ENCODE data around the gene ADCK2. TPM values are rescaled to one million over a fixed set of nuclear protein-coding genes. Genes with fewer than 3 reads are reported as not detected.
"Not testable (repeated sequence)": the region's sequence is repeated elsewhere in the genome, so short reads cannot be mapped to it uniquely, and the experiment has no call there.

Gene ADCK2
- total RNA-seq, 4 donors from 2014 or later, result 19.7 to 27.2 (median 23.3) TPM

- TF ChIP-seq CTCF (IDR thresholded peaks at IDR 0.05 in 4 of 5, conservative IDR thresholded peaks at IDR 0.05 in 1 of 5) (no peak), POLR2A (IDR thresholded peaks at IDR 0.05) (no peak)
- H3K27me3 ChIP-seq, result peaks cover 18 to 43% (median 25%) of the 10 kb centered on the region in 3 donors
- peak overlapping the region; percentile 39 to 83 (median 78) for H3K27ac ChIP-seq
- intact Hi-C loops (cut with DNase I; ENCODE audit: low total_unique reads), result loop anchor here (5.0 kb wide), 1 partner anchor 98 kb away; no protein-coding TSS in a partner anchor
- in situ Hi-C loops (cut with MboI; ENCODE audit: low sequenced_read_pairs in 4 of 4), result no loop called here
- peak overlapping the region; percentile 45 to 66 (median 59) for H3K4me3 ChIP-seq
- no peaks in the 10 kb centered on the region for H3K9me3 ChIP-seq
- ATAC-seq (peak; percentile 25 to 34), DNase-seq (no peak)
- H3K36me3 ChIP-seq, result no peaks in the 10 kb centered on the region
- peaks cover 12 to 13% of the 10 kb centered on the region in 2 donors for H3K4me1 ChIP-seq
Observed at GRCh38 chr7:140640060-140640637, 32.6 kb upstream of the ADCK2 start.

- intact Hi-C loops (cut with DNase I; ENCODE audit: low total_unique reads), result loop anchor here (5.0 kb wide), 1 partner anchor 99 kb away; no protein-coding TSS in a partner anchor
- DNase-seq, result peak; percentile 28 to 34
- in situ Hi-C loops (cut with MboI; ENCODE audit: low sequenced_read_pairs in 4 of 4), result no loop called here
- Histone ChIP-seq H3K4me1 (peaks cover 9 to 12% of the 10 kb centered on the region in 2 donors), H3K27me3 (peaks cover 18 to 43% (median 25%) of the 10 kb centered on the region in 3 donors), H3K27ac (peak within 1 kb of the TSS; percentile 82 to 83 (median 83)), H3K4me3 (peak within 1 kb of the TSS; percentile 60 to 66 (median 63)), H3K9me3 (no peaks in the 10 kb centered on the region), H3K36me3 (no peaks in the 10 kb centered on the region)
- peak; percentile 28 to 49 for ATAC-seq
- no peak for TF ChIP-seq POLR2A (IDR thresholded peaks at IDR 0.05)
Observed at GRCh38 chr7:140640727-140641523, 31.8 kb upstream of the ADCK2 start, which contains the start of gene DENND2A. Gene DENND2A, minus strand, starts transcription at chr7:140640813. Its CDS starts 38,416 bp downstream, at chr7:140602397.

DNA sequence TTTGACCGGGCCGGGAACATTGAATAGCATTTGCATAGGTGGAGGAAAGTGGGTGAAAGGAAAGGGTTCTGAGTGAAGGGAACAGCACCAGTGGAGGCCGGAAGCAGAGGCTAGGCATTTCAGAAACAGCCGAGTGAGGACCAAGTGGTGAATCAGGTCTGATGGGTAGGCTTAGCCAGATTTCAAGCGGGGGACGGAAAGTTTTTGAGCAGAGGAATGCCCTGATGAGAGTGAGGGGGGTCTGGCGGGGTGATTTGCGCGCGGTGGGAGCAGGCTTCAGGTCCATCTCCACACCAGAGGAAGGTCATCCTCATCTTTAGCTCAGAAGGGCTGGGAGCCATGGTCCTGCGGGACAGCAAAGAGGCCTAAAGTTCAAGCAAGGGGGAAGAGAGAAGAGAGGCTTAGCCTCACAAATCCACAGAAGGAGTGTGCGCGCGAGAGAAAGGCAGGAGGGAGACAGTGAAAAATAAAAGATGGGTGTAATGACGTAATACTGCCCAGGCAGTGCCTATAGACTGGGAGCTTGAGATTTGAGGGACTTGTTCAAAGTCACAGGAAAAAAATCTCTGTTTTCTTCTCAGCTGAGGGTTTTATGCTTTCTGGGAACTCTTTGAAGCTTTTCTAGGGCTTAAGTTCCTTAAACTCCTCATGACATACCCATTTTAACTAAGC is 31.1 kb upstream of the ADCK2 start:
- no peaks in the 10 kb centered on the region for H3K9me3 ChIP-seq
- H3K27ac ChIP-seq, result peak overlapping the region; percentile 82 to 83 (median 83)
- H3K36me3 ChIP-seq, result no peaks in the 10 kb centered on the region
- peak overlapping the region; percentile 52 to 65 (median 60) for H3K4me3 ChIP-seq
- ATAC-seq (peak in 1 of 2 donors; percentile 19), DNase-seq (no peak)
- peaks cover 8 to 9% of the 10 kb centered on the region in 2 donors for H3K4me1 ChIP-seq
- in situ Hi-C loops (cut with MboI; ENCODE audit: low sequenced_read_pairs in 4 of 4), result no loop called here
- intact Hi-C loops (cut with DNase I; ENCODE audit: low total_unique reads), result loop anchor here (5.0 kb wide), 1 partner anchor 99 kb away; no protein-coding TSS in a partner anchor
- H3K27me3 ChIP-seq, result peaks cover 18 to 43% (median 25%) of the 10 kb centered on the region in 3 donors
- TF ChIP-seq POLR2A (IDR thresholded peaks at IDR 0.05) (no peak), CTCF (IDR thresholded peaks at IDR 0.05 in 4 of 5, conservative IDR thresholded peaks at IDR 0.05 in 1 of 5) (no peak)

DNA sequence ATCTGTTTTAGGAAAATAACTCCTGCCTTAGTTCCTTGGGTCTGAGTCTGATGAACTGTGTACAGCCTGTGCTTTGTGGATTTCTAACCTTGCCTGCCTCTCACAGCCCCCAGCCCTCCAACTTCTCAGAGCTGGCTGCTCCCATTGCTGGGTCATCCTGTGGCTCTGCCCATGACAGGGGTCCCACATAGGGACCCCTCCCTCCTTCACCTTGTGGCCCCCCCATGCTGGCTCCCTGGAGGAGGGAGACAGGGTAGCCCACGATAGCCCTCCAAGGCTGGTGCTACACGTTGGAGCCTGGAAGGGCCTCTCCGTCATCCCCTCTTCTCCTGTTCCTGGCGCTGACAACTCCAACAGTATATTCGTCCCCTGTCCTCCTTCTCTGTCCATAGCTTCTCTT is 29.3 kb upstream of the ADCK2 start:
- ATAC-seq (no peak), DNase-seq (no peak)
- Histone ChIP-seq H3K4me1 (peaks cover 8% of the 10 kb centered on the region in 2 donors), H3K4me3 (no peak overlapping the region), H3K27ac (no peak overlapping the region), H3K9me3 (no peaks in the 10 kb centered on the region), H3K36me3 (no peaks in the 10 kb centered on the region), H3K27me3 (peaks cover 18 to 37% (median 25%) of the 10 kb centered on the region in 3 donors)
- in situ Hi-C loops (cut with MboI; ENCODE audit: low sequenced_read_pairs in 4 of 4) (no loop called here), intact Hi-C loops (cut with DNase I; ENCODE audit: low total_unique reads) (loop anchor here (5.0 kb wide), 1 partner anchor 101 kb away; no protein-coding TSS in a partner anchor)
- TF ChIP-seq POLR2A (IDR thresholded peaks at IDR 0.05) (no peak), CTCF (IDR thresholded peaks at IDR 0.05 in 4 of 5, conservative IDR thresholded peaks at IDR 0.05 in 1 of 5) (no peak)

GRCh38 chr7:140644761-140645160 is 28.0 kb upstream of the ADCK2 start:
- H3K27ac ChIP-seq; H3K4me3 ChIP-seq; DNase-seq; H3K36me3 ChIP-seq; H3K4me1 ChIP-seq; in situ Hi-C loops (cut with MboI; ENCODE audit: low sequenced_read_pairs in 4 of 4); H3K9me3 ChIP-seq; ATAC-seq: not testable (repeated sequence)
- intact Hi-C loops (cut with DNase I; ENCODE audit: low total_unique reads), result loop anchor here (5.0 kb wide), 1 partner anchor 102 kb away; no protein-coding TSS in a partner anchor
- peaks cover 12 to 28% (median 20%) of the 10 kb centered on the region in 3 donors for H3K27me3 ChIP-seq
